ENCODE measurements around the gene ERC2. TPM values are rescaled to one million over a fixed set of nuclear protein-coding genes. Genes with fewer than 3 reads are reported as not detected.

ERC2 gene
- total RNA-seq, 2 donors from 2014 or later = 0.14 TPM; not detected in 1

- DNase-seq (no peak), ATAC-seq (peak; percentile 55)
- intact Hi-C loops (cut with DNase I, micrococcal nuclease) = no loop called here
Measured at GRCh38 chr3:55897573-55898224, 570.6 kb downstream of the ERC2 start.

GRCh38 chr3:55895897-55896566 is 572.2 kb downstream of the ERC2 start:
- ATAC-seq (no peak), DNase-seq (no peak)
- intact Hi-C loops (cut with DNase I, micrococcal nuclease) = no loop called here

- DNase-seq (no peak), ATAC-seq (no peak)
- intact Hi-C loops (cut with DNase I, micrococcal nuclease) = no loop called here
Measured at GRCh38 chr3:55894605-55895004, 573.7 kb downstream of the ERC2 start.

GRCh38 chr3:55893045-55893664 is 575.1 kb downstream of the ERC2 start:
- intact Hi-C loops (cut with DNase I, micrococcal nuclease) = no loop called here
- DNase-seq (no peak), ATAC-seq (no peak)

- no peak for DNase-seq
- intact Hi-C loops (cut with DNase I, micrococcal nuclease) = no loop called here
- ATAC-seq = no peak
Measured at GRCh38 chr3:55891106-55891505, 577.2 kb downstream of the ERC2 start.

GRCh38 chr3:55888282-55888885 is 579.9 kb downstream of the ERC2 start:
- intact Hi-C loops (cut with DNase I, micrococcal nuclease) = no loop called here
- ATAC-seq (no peak), DNase-seq (no peak)

- no peak for ATAC-seq
- intact Hi-C loops (cut with DNase I, micrococcal nuclease) = no loop called here
- DNase-seq = no peak
Measured at GRCh38 chr3:55885721-55886120, 582.5 kb downstream of the ERC2 start.

- intact Hi-C loops (cut with DNase I, micrococcal nuclease) = no loop called here
- DNase-seq (no peak), ATAC-seq (no peak)
Measured at GRCh38 chr3:55884491-55885285, 583.6 kb downstream of the ERC2 start.

GRCh38 chr3:55884066-55884465 is 584.2 kb downstream of the ERC2 start:
- DNase-seq (no peak), ATAC-seq (no peak)
- intact Hi-C loops (cut with DNase I, micrococcal nuclease) = no loop called here

- DNase-seq (no peak), ATAC-seq (no peak)
- intact Hi-C loops (cut with DNase I, micrococcal nuclease) = no loop called here
Measured at GRCh38 chr3:55882006-55882405, 586.3 kb downstream of the ERC2 start.

GRCh38 chr3:55880357-55880756 is 587.9 kb downstream of the ERC2 start:
- ATAC-seq (no peak), DNase-seq (no peak)
- intact Hi-C loops (cut with DNase I, micrococcal nuclease) = no loop called here

- DNase-seq = no peak
- no peak for ATAC-seq
- intact Hi-C loops (cut with DNase I, micrococcal nuclease) = no loop called here
Measured at GRCh38 chr3:55879901-55880331, 588.4 kb downstream of the ERC2 start.

GRCh38 chr3:55877703-55878102 is 590.6 kb downstream of the ERC2 start:
- ATAC-seq (no peak), DNase-seq (no peak)
- intact Hi-C loops (cut with DNase I, micrococcal nuclease) = no loop called here

- intact Hi-C loops (cut with DNase I, micrococcal nuclease) = no loop called here
- no peak for DNase-seq
- ATAC-seq = no peak
Measured at GRCh38 chr3:55876560-55876959, 591.7 kb downstream of the ERC2 start.

- DNase-seq (no peak), ATAC-seq (no peak)
- intact Hi-C loops (cut with DNase I, micrococcal nuclease) = no loop called here
Measured at GRCh38 chr3:55875113-55875512, 593.2 kb downstream of the ERC2 start.

- intact Hi-C loops (cut with DNase I, micrococcal nuclease) = no loop called here
- ATAC-seq (no peak), DNase-seq (no peak)
Measured at GRCh38 chr3:55873523-55874254, 594.6 kb downstream of the ERC2 start.

GRCh38 chr3:55870594-55870993 is 597.7 kb downstream of the ERC2 start:
- intact Hi-C loops (cut with DNase I, micrococcal nuclease) = no loop called here
- DNase-seq (no peak), ATAC-seq (no peak)

GRCh38 chr3:55868347-55868746 is 599.9 kb downstream of the ERC2 start:
- DNase-seq (no peak), ATAC-seq (no peak)
- intact Hi-C loops (cut with DNase I, micrococcal nuclease) = no loop called here

GRCh38 chr3:55863028-55863427 is 605.2 kb downstream of the ERC2 start:
- intact Hi-C loops (cut with DNase I, micrococcal nuclease) = no loop called here
- DNase-seq (no peak), ATAC-seq (no peak)
